Left cardiac atrium (tissue), 4 donors: ENCODE results near the gene PDS5B. TPM values are rescaled to one million over a fixed set of nuclear protein-coding genes. Genes with fewer than 3 reads are reported as not detected.
A peak's percentile ranks its signal among the peaks of the same experiment; 100 is the strongest.

Source experiments
- ATAC-seq, 2 donors: fragments of 200-7000 bp; cut with Tn5 transposase; one replicate each; pipeline ENCODE4 v1.9.1; 2020; ENCODE audit warnings: mild to moderate bottlenecking in 2 of 2, moderate library complexity in 2 of 2
- DNase-seq: peaks from one replicate; pipeline ENCODE4 v3.0.0-alpha.2; 2020
- intact Hi-C, 2 donors: fragments of 100-400 bp; cut with DNase I; formaldehyde crosslinking; loops; one replicate each; pipeline versions ENCODE4 v1.14.1 to v1.15.1; 2022 to 2023
- total RNA-seq, 2 donors: library from RNA; stranded (reverse); fragmentation: NEBNext Ultra II Directional; extraction: Animal tissue kit (Norgen Biotek cat#: 25700); gene quantifications; one replicate each; pipeline ENCODE4 v1.2.1, GENCODE V29; 2021
- donor health status: DM: no; HTN: yes; CAD: no.
- donor health status: DM: no; HTN: yes; CAD: no; lungs with severe emphysema.
- donor health status: DM: yes; HTN: yes; CAD: no.
- donor health status: Dilated cardiomyopathy.

Gene PDS5B
- total RNA-seq, 2 donors from 2014 or later, result 19.5 to 27.2 TPM

DNA sequence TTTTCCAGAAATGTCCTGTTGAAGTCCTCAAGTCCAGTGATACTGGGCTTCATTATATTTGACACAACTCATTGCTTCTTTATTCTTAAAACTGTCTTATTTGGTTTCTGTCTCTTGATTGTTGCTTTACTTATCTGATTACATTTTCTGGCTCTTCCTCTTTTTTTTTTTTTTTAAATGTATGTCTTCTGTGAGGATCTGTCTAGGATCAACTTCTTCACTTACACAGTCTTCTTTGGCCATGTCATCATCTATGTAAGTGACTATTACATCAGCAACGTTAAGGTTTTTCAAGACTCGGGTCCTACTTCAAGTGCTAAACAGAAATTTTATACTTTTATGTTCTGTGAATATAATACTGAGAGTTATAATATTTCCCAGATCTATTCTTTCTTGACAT, 162.1 kb downstream of the PDS5B start:
- ATAC-seq (no peak), DNase-seq (no peak)
- intact Hi-C loops, result no loop called here

DNA sequence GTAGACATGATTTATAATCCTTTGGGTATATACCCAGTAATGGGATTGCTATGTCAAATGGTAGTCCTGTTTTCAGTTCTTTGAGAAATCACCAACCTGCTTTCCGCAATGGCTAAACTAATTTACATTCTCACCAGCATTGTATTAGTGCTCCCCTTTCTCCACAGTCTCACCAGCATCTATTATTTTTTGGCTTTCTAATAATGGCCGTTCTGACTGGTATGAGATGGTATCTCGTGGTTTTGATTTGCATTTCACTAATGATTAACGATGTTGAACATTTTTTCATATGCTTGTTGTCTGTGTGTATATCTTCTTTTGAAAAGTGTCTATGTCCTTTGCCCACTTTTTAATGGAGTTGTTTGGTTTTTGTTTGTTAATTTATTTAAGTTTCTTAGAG, 165.1 kb downstream of the PDS5B start:
- ATAC-seq (no peak), DNase-seq (no peak)
- intact Hi-C loops, result no loop called here

DNA sequence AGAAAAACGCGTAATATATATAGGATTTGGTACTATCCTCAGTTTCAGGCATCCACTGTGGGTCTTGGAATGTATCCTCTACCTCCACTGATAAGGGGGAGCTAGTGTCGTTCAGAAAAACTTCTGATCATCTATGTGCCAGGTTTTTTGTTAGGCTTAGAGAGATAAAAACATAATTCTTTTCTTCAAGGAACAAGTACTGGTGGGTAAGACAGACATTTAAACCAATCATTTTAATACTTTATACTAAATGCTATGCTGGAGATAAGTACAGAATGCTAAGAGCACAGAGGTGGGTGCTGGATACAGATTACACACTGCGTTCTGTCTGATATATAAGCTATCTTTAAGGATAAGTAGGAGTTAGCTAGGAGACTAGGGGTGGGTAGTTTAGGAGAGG, 166.1 kb downstream of the PDS5B start:
- intact Hi-C loops, result no loop called here
- DNase-seq, result no peak
- ATAC-seq, result no peak

DNA sequence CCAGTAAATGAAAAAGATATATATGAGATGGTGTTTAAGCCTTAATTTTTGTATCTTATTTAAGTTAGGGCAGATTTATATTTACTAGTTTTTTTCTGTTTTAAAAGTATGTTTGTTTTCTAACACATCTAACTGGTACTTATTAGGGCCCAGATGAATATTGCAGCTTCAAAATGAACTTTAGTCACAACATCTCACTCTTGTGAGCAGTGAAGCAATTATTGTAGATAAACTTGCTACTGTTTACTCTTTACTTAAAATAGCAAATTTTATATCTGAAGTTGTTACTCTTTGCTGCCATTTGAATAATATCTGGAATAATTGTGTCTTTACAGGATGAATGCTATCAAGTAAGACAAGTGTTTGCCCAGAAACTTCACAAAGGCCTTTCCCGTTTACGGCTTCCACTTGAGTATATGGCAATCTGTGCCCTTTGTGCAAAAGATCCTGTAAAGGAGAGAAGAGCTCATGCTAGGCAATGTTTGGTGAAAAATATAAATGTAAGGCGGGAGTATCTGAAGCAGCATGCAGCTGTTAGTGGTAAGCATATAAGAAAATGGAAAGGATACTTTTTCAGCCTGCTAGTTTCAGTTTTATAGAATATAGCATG, 166.8 kb downstream of the PDS5B start:
- DNase-seq, result no peak
- no peak for ATAC-seq
- intact Hi-C loops, result no loop called here

DNA sequence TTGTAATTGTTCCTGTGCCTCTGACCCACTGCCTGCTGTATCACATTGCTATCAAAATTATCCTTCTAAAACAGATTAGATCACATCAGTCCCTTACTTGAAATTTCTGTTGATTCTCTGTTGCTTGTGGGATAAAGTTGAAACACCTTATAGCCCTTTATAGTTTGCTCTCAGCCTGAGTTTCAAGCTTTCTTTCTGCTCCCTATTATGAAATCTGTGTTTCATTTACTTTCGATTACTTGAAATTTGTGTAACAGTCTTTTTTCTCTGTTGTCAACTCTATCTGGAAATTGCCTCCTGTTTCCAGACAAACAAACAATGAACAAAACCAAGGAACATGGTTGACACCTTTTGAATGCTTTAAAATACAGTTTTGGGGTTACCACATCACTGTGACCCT, 167.9 kb downstream of the PDS5B start:
- no peak for ATAC-seq
- intact Hi-C loops, result no loop called here

DNA sequence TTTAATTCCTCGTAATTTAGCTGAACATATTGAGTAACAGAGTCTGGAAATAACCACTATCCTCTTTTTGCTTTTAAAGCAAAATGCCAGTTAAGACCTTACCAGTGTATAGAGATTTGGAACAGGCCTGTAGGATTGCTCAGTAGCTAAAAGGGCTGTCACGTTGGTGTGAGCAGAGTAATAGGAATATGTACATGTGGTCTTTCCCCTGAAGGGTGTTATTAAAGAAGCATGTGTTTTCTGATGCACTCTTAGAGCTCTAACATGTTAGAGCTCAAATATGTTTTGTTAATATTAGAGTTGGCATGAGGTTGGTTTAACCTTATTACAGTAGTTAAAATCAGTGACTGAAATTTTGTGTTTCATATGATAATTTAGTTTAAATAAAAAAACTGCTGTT, 172.9 kb downstream of the PDS5B start:
- intact Hi-C loops, result no loop called here
- DNase-seq (no peak), ATAC-seq (no peak)

More for the DNA sequence above, 167.9 kb downstream of the PDS5B start:
- DNase-seq, result no peak

DNA sequence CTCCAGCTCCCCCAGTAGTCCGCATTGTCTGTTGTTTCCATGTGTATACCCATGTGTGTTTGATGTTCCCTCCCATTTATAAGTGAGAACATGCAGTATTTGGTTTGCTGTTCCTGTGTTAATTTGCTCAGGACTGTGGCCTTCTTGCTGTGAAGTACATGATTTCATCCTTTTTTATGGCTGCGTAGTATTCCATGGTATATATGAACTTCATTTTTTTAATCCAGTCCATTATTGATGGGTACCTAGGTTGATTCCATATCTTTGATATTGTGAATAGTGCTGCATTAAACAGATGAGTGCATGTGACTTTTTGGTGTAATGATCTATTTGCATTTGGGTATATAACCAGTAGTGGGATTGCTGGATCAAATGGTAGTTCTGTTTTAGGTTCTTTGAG, 175.2 kb downstream of the PDS5B start:
- intact Hi-C loops, result no loop called here
- no peak for ATAC-seq
- DNase-seq, result no peak

DNA sequence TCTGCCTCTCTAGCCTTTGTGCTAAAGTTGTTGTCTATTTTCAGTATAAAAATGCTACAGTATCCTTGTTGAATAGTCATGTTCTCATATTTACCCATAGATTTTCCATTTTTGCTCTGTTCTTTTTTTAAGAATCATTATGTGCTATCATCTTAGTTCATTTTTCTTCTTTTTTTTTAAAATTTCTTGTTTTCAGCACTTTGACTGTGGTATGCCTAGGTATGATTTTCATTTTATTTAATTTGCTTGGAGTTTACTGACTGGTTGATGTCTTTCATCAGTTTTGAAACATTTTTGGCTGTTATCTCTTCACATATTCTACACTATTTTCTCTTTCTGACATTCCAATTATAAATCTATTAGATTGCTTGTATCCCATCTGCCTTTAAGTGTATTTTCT, 192.9 kb downstream of the PDS5B start:
- intact Hi-C loops, result no loop called here
- no peak for DNase-seq
- ATAC-seq, result no peak

DNA sequence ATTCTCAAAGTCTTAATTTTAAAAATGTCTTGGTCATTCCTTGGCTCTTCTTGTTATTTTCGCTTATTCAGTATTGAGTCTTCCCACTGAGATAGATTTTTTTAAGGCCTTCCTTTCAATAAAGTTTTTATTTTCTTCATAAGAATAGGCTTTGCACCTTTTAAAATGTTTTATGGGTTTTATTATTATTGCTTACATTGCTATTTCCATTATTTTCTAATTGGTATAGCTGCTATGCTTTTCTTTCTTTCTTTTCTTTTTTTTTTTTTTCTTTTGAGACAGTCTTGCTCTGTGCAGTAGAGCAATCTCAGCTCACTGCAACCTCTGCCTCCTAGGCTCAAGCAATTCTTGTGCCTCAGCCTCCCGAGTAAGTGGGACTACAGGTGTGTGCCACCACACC, 195.7 kb downstream of the PDS5B start:
- intact Hi-C loops, result no loop called here
- DNase-seq (no peak), ATAC-seq (no peak)

DNA sequence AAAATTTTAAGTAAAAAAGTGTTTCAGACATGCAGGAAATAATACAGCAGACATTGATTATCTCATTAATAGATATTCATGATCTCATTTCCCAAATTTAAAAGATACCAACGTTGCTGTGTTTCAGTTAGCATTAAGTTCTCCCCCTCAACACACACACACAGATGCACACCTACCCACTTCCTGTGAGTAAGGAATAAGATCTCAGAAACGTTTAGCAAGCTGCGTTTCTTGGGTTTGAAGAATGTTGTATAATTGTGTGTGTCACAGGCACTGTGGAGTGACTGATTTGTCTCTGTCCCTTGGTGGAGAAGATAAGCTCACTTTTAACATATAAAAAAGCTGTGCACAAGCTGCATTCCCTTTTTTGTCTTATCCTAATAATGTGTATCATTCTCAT, 196.8 kb downstream of the PDS5B start:
- DNase-seq (no peak), ATAC-seq (no peak)
- intact Hi-C loops, result no loop called here

DNA sequence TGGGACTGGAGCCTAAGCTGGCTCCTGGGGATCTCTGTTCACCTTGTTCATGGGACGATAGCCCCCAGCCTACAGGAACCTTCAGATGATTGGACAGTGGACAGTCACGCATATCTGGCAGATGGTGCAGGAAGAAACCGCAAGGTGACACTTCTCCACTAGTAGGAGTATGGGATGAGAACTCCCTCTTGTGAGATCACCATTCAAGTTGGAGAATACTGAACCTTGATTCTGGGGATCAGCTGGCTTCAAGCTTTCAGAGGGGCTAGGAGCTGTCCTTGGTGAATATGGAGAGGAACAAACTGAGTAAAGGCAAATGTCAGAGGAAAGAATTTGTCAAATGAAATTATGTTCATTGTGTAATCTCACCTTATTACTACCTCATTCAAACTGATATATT, 204.5 kb downstream of the PDS5B start:
- DNase-seq (no peak), ATAC-seq (no peak)
- intact Hi-C loops, result no loop called here

DNA sequence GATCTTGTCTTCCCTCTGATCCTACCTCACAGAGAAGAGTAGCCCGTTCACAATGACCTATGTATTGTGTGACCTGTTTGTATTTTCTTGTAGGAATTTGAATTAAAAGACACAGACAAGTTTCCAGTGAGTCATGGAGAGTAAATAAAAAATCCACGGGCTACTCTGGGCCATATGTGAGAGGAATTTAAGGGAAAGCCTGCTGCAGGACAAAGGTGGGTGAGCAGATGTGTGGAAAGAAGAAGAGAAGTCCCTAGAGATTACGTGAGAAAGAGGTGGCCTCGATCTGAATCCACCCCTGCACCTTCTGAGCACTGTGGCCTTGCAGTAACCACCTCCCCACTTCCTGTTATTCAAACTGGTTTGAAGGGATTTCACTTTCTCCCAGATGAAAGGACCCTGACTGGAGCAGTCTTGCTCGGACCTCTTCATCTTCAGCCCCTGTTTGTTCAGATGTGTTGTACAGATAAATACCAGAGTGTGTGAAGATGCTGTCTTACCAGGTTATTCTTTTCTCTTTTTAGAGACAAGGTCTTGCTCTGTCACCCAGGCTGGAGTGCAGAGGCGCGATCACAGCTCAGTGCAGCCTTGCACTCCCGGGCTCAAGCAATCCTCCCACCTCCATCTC, 205.4 kb downstream of the PDS5B start:
- ATAC-seq, result no peak
- intact Hi-C loops, result no loop called here
- DNase-seq, result no peak

DNA sequence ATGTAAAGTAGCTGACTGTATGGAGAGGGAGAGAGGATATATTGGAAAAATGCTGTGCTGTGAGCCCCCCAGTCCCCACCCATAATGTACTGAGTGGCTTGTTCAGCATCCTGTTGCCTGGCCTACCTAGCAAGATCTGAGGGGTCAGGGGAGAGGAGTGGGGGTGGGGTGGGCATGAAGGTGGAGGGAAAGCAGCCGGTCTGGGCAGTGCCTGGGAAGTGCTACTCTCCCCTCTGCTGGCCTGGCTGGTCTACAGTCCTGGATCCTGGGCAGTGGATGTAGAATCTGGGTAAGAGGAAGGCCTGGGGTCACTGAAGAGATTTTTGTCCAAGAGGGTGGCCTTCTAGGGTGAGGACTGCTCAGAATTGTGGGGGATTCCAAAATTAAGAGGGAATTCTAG, 210.5 kb downstream of the PDS5B start:
- ATAC-seq (no peak), DNase-seq (no peak)
- intact Hi-C loops, result no loop called here

DNA sequence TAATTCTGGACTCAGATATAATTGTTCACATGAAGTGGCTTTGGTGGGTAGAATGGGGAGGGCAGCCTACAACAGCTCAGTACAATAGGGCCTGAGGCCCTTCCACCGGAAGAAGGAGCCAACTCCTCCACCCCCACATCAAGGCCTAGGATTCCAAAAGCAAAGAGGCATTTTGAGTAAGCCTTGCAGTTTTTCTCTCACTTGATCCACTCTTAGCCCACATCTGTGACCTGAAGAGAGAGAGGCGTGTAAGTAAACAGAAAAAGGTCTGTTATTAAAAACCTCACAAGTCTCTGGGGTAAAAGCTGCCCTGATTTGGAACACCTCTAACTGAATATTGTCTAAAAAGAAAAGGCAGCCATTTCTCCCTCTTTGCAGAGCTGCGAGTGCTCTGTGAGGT, 215.9 kb downstream of the PDS5B start:
- ATAC-seq (no peak), DNase-seq (no peak)
- intact Hi-C loops, result no loop called here

DNA sequence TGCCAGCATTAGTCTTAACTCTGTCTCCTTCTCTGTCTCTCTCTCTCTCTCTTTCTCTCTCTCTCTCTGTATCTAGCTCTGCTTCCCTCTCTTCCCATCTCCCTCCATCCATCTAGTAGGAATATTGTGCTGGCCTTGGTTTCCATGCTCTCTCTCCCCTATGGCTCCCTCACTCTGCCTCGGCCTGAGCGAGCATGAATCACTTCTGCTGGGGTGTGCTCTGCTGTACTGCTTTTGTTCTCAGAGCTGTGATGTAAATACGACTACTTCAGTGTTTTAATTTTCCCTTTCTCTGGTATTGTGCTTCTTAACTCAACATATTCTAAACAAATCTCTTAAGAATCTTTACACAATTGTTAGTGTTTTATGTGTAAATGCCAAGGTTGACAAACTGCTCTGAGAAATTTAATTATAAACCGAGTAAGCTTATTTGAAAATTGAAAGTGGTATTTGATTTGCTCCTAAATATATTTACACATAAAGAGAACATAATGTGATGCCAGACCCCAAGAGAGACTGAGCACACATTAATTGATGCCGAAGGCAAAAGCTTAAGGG, 218.5 kb downstream of the PDS5B start:
- no peak for ATAC-seq
- no peak for DNase-seq
- intact Hi-C loops, result no loop called here

DNA sequence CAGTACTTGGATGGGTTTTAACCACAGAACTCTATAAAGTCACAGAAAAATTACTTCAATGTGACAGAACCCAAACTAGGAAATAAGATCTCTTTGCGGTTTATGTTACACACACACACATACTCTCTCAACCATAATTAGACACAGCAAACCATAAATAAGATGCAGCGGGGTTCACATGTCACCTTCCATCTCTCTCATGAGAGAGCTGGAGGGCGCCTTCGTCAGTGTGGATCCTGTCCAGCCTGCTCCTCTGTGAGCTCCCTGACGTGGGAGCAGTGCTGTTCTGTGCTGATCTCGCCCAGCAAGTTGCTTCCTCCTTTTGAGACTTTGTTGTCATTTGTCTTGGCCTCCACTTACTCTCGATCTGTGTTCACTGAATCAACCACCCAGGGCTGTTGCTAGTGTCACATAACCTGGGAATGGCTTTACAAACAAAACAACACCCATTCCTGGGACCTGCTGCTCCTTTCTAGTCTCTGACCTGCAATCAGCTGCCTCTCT, 225.1 kb downstream of the PDS5B start:
- ATAC-seq (no peak), DNase-seq (no peak)
- intact Hi-C loops, result no loop called here

DNA sequence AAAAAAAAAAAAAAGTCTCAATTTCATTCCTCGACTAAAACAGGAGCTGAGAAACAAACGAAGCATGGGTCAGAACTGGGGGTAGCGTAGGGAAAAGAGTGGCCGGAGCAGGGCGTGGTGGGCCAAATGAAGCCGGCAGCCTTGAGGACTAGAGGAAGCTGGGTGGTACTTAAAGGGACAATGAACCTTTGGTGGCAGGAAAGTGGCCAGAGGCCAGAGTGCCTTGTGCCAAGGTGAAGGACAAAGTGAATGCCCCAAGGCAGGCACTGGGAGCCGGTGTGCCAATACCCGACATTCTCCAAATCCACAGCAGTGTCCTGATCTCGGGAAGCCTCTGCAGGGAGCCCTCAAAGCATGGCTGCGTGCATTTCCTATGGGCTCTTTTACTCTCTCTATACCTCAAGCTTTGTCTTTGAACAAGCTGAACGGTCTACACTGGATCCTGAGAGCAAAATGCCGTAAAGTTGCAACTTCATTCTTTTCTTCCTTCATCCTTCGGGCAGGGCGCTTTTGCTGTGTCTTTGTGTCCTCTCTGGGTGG, 235.0 kb downstream of the PDS5B start:
- intact Hi-C loops, result no loop called here
- DNase-seq, result no peak
- no peak for ATAC-seq

DNA sequence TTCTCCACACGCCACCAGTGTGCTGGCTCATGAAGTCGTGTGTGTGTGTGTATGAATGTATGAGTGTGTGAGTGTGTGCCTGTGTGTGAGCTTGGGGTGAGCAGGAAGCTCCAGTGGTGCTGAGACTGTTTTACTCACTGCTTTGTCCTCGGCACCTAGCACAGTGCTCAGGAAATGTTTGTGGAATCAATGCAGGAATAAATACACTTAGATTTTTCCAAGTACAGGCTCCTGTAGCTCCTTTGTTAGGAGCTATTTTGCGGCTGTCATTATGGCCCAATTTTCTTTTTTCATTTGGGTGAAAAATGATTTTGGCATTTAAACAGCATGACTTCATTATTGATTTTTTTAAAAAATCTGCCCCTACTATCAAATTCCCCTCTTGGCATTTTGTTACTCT, 236.5 kb downstream of the PDS5B start:
- intact Hi-C loops, result no loop called here
- DNase-seq (no peak), ATAC-seq (no peak)

DNA sequence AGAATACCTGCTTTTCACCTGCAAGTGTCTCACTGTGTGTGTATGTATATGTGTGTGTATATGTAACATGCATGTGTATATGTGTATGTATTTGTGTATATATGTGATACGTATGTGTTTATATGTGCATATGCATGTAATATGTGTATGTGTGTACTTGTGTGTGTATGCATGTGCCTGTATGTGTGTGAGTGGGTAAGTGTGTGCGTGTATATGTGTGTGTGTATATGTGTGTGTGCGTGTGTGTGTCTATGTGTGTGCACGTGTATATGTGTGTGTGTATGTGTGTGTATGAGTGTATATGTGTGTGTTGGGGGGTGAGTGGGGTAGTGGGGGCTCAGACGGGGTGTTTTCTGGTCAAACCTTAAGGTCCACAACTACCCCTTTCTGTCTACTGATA, 237.3 kb downstream of the PDS5B start:
- intact Hi-C loops, result no loop called here
- no peak for DNase-seq
- ATAC-seq, result no peak

DNA sequence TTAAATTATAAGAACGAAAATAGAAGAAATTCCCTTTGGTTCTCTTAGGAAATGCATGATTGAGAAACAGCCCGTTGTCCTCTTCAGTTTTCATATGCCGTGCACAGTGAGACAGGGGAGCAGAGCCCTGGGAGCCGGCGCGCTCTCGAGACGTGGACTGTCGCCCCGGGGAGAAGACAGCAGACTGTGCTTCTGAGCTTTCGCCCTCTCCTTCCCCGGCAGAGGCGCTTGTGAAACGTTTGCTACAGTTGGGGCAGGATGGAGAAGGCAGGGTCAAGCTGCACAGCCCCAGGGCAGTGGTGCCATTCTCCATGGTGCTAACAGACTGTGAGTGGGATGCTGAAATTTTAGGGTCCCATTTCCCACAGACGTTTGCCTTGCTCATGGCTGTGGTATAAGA, 237.8 kb downstream of the PDS5B start:
- DNase-seq (no peak), ATAC-seq (no peak)
- intact Hi-C loops, result no loop called here

DNA sequence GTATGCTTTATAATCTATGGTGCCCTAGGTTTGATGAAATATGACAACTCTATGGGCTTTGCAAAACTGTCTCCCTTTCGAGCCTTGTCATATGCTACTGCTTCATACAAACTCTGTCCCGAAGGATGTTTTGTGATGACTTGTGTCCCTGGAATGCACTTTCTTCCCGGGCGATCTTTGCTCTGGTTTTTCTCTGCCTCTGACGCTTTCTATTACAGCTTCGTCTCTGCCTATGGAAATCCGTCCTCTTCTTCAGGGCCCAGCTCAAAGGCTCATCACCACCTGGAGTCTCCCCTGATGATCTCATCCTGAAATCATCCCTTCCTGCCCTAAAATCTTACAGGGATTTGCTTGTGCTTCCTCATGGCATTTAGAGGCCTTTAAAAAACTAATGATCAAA, 238.4 kb downstream of the PDS5B start:
- ATAC-seq, result peak; percentile 38 to 48
- DNase-seq, result no peak

More for the DNA sequence above, 238.4 kb downstream of the PDS5B start:
- intact Hi-C loops, result no loop called here
